HCT116 (cell line): ENCODE results near the gene HERC6. TPM values are rescaled to one million over a fixed set of nuclear protein-coding genes. Genes with fewer than 3 reads are reported as not detected.

Experiments used
- ATAC-seq: fragments of 200-7000 bp; cut with Tn5 transposase; 2 replicates; pipeline ENCODE4 v1.9.1; 2020; ENCODE audit warnings: mild to moderate bottlenecking, moderate library complexity
- BruUV-seq: library from RNA; stranded (reverse); fragments of 400-500 nt; replicated peaks from 2 replicates; lab custom pipeline; 2021; lab: Mats Ljungman, UMichigan
- CTCF ChIA-PET: fragments of 300-600 bp; sonication (Branson Sonifier 250); formaldehyde crosslinking; loops from one replicate; lab custom pipeline; 2021; ENCODE audit warnings: antibody characterized with exemption; lab: Charles Lee
- POLR2A ChIA-PET: fragments of 300-600, 350-600 bp; sonication (Branson Sonifier 250); formaldehyde crosslinking; loops from one replicate; lab custom pipeline; 2021; ENCODE audit warnings: antibody characterized with exemption; lab: Charles Lee
- RAD21 ChIA-PET, 2 experiments: fragments of 300-600 bp; sonication (Branson Sonifier 250); formaldehyde crosslinking; loops; one replicate each; lab custom pipeline; 2023; ENCODE audit warnings: low total read pairs in 2 of 2; ENCODE audit not compliant: uncharacterized antibody in 2 of 2, unreplicated experiment in 2 of 2, low non-redundant PET in 1 of 2; lab: Charles Lee
- DNase-seq: peaks from one replicate; pipeline ENCODE4 v3.0.0-alpha.2; 2010; ENCODE audit warnings: low read depth, low spot score
- H2AFZ ChIP-seq: fragments of 200-600 bp; shearing (Covaris generic), sonication (generic); 2 replicates; pipeline ENCODE4 v1.6.1; 2017; ENCODE audit warnings: low read depth, mixed run types, mixed read lengths, antibody characterized with exemption, low read length; ENCODE audit not compliant: poor library complexity, severe bottlenecking
- H3K27ac ChIP-seq: 2 replicates; pipeline ENCODE4 v1.5.1; 2012; ENCODE audit warnings: low read depth, low read length
- H3K27me3 ChIP-seq: fragments of 200-600 bp; sonication (generic); 2 replicates; pipeline ENCODE4 v1.6.1; 2016; ENCODE audit warnings: mixed run types, low read length, mixed read lengths; ENCODE audit not compliant: insufficient read depth
- H3K36me3 ChIP-seq, 2 experiments: fragments of 200-500 bp in 1 of 2; fragments of 200-600 bp in 1 of 2; sonication (Bioruptor generic) in 1 of 2; sonication (generic) in 1 of 2; 2 replicates each; pipeline versions ENCODE4 v1.5.1 to v1.6.1; 2014 to 2016; ENCODE audit warnings: low read length in 2 of 2, inconsistent platforms in 1 of 2, mixed read lengths in 1 of 2, mixed run types in 1 of 2; ENCODE audit not compliant: insufficient read depth in 2 of 2, control insufficient read depth in 1 of 2
- H3K4me1 ChIP-seq, 2 experiments: fragments of 200-600 bp in 1 of 2; sonication (generic) in 1 of 2; 2 replicates each; pipeline versions ENCODE4 v1.5.1 to v1.6.1; 2012 to 2017; ENCODE audit warnings: low read length in 2 of 2, inconsistent platforms in 1 of 2, mild to moderate bottlenecking in 1 of 2, mixed read lengths in 1 of 2, mixed run types in 1 of 2, moderate library complexity in 1 of 2; ENCODE audit not compliant: insufficient read depth in 2 of 2, control insufficient read depth in 1 of 2
- H3K4me2 ChIP-seq: fragments of 200-600 bp; sonication (generic); 2 replicates; pipeline ENCODE4 v1.6.1; 2017; ENCODE audit warnings: mixed run types, low read length, mixed read lengths
- H3K4me3 ChIP-seq, 2 experiments: fragments of 200-600 bp in 1 of 2; sonication (generic) in 1 of 2; replicated peaks in 1 of 2; 2 replicates each; pipeline ENCODE4 v1.5.1; 2011 to 2016; ENCODE audit warnings: low read length in 2 of 2, control low read depth in 1 of 2, low read depth in 1 of 2, mild to moderate bottlenecking in 1 of 2, mixed read lengths in 1 of 2, mixed run types in 1 of 2
- H3K79me2 ChIP-seq: fragments of 200-600 bp; sonication (generic); 2 replicates; pipeline ENCODE4 v1.6.1; 2017; ENCODE audit warnings: mild to moderate bottlenecking, mixed run types, low read length, moderate library complexity, mixed read lengths; ENCODE audit not compliant: insufficient read depth
- H3K9ac ChIP-seq: fragments of 200-600 bp; sonication (generic); 2 replicates; pipeline ENCODE4 v1.6.1; 2016; ENCODE audit warnings: low read length, mixed read lengths
- H3K9me2 ChIP-seq: fragments of 200-600 bp; sonication (generic), shearing (Covaris generic); 2 replicates; pipeline ENCODE4 v1.6.1; 2017; ENCODE audit warnings: mixed run types, mild to moderate bottlenecking, moderate library complexity; ENCODE audit not compliant: insufficient read depth
- H3K9me3 ChIP-seq, 2 experiments: fragments of 200-500 bp in 1 of 2; fragments of 200-600 bp in 1 of 2; sonication (Bioruptor generic) in 1 of 2; sonication (generic) in 1 of 2; 2 replicates each; pipeline ENCODE4 v1.6.1; 2014 to 2017; ENCODE audit warnings: low read length in 2 of 2, mixed read lengths in 2 of 2, inconsistent platforms in 1 of 2, low read depth in 1 of 2, mild to moderate bottlenecking in 1 of 2, mixed run types in 1 of 2, moderate library complexity in 1 of 2; ENCODE audit not compliant: control insufficient read depth in 1 of 2, insufficient read depth in 1 of 2
- H4K20me1 ChIP-seq: fragments of 200-600 bp; sonication (generic), shearing (Covaris generic); 2 replicates; pipeline ENCODE4 v1.6.1; 2017; ENCODE audit warnings: mixed run types, mild to moderate bottlenecking, moderate library complexity; ENCODE audit not compliant: insufficient read depth
- ATF3 ChIP-seq: IDR thresholded peaks from 2 replicates; pipeline ENCODE4 v1.6.1; 2012
- CEBPB ChIP-seq: IDR thresholded peaks from 2 replicates; pipeline ENCODE4 v1.6.1; 2012; ENCODE audit warnings: low read depth
- CTCF ChIP-seq, 3 experiments: fragments of 200-600 bp in 1 of 3; sonication (generic) in 1 of 3; IDR thresholded peaks in 2 of 3; conservative IDR thresholded peaks in 1 of 3; 2 replicates each; pipeline ENCODE4 v1.5.1; 2012 to 2017; ENCODE audit warnings: low read depth in 2 of 3, low read length in 2 of 3, antibody characterized with exemption in 1 of 3, borderline replicate concordance in 1 of 3, control low read depth in 1 of 3, mild to moderate bottlenecking in 1 of 3, mixed read lengths in 1 of 3, mixed run types in 1 of 3, moderate library complexity in 1 of 3; ENCODE audit not compliant: insufficient read depth in 1 of 3
- ELF1 ChIP-seq: IDR thresholded peaks from 2 replicates; pipeline ENCODE4 v1.6.1; 2012; ENCODE audit warnings: low read depth, borderline replicate concordance
- EZH2phosphoT487 ChIP-seq: fragments of 200-600 bp; IDR thresholded peaks from 2 replicates; pipeline ENCODE4 v1.6.1; 2018; ENCODE audit warnings: antibody characterized with exemption, borderline replicate concordance
- FOSL1 ChIP-seq: IDR thresholded peaks from 2 replicates; pipeline ENCODE4 v1.6.1; 2012; ENCODE audit warnings: low read depth
- MAX ChIP-seq: IDR thresholded peaks from 2 replicates; pipeline ENCODE4 v1.6.1; 2012
- POLR2A ChIP-seq: IDR thresholded peaks from 2 replicates; pipeline ENCODE4 v1.7.0; 2011; ENCODE audit warnings: borderline replicate concordance; ENCODE audit not compliant: insufficient read depth, insufficient read length; ENCODE audit errors: extremely low read depth
- POLR2AphosphoS5 ChIP-seq: IDR thresholded peaks from 2 replicates; pipeline ENCODE4 v1.6.1; 2011; ENCODE audit warnings: mild to moderate bottlenecking, low read depth, low read length, moderate library complexity
- TCF7L2 ChIP-seq: IDR thresholded peaks from 2 replicates; pipeline ENCODE4 v1.7.0; 2011; ENCODE audit warnings: borderline replicate concordance, inconsistent platforms; ENCODE audit not compliant: insufficient read depth, insufficient read length; ENCODE audit errors: extremely low read depth
- YY1 ChIP-seq: IDR thresholded peaks from 2 replicates; pipeline ENCODE4 v1.6.1; 2011; ENCODE audit warnings: low read length, low read depth, moderate library complexity, mild to moderate bottlenecking; ENCODE audit not compliant: insufficient replicate concordance; ENCODE audit errors: extremely low read depth
- ZBTB33 ChIP-seq: IDR thresholded peaks from 2 replicates; pipeline ENCODE4 v1.6.1; 2011; ENCODE audit warnings: mild to moderate bottlenecking, low read length, moderate library complexity; ENCODE audit not compliant: insufficient replicate concordance; ENCODE audit errors: extremely low read depth
- intact Hi-C: fragments of 100-400 bp; cut with micrococcal nuclease; formaldehyde crosslinking; loops from 2 replicates; pipeline ENCODE4 v1.10.0; 2022
- total RNA-seq: library from RNA; stranded (reverse); gene quantifications from one replicate; pipeline ENCODE4 v1.2.1, GENCODE V29; 2021; ENCODE audit not compliant: unreplicated experiment

HERC6 gene
- total RNA-seq, 1 experiment from 2014 or later, result 4.9 TPM

GRCh38 chr4:88359558-88359957, 19.1 kb upstream of the HERC6 start:
- H3K9ac ChIP-seq, result no peak overlapping the region
- no peak overlapping the region for H3K27ac ChIP-seq
- BruUV-seq, result no TSS peak
- TF ChIP-seq CTCF (IDR thresholded peaks at IDR 0.05 in 2 of 3, conservative IDR thresholded peaks at IDR 0.05 in 1 of 3; ENCODE audit: borderline replicate concordance in 1 of 3, insufficient read depth in 1 of 3, low read depth in 2 of 3, low read length in 2 of 3) (no peak), EZH2phosphoT487 (no peak), CEBPB (no peak), ZBTB33 (no peak), ATF3 (no peak), TCF7L2 (no peak), MAX (no peak), YY1 (no peak), POLR2A (no peak), POLR2AphosphoS5 (no peak), ELF1 (no peak), FOSL1 (no peak)
- ATAC-seq (no peak), DNase-seq (no peak)
- ChIA-PET RAD21 (no interaction called here), CTCF (interaction anchor here (1.8 kb wide), 1 partner anchor 10 kb away, joined by 5 read pairs; no protein-coding TSS in a partner anchor), POLR2A (no interaction called here)
- no peaks in the 10 kb centered on the region for H3K36me3 ChIP-seq
- H3K9me2 ChIP-seq, result no peaks in the 10 kb centered on the region
- H3K4me2 ChIP-seq, result no peak overlapping the region
- H4K20me1 ChIP-seq, result no peaks in the 10 kb centered on the region
- H3K4me1 ChIP-seq, result no peaks in the 10 kb centered on the region
- no peak overlapping the region for H2AFZ ChIP-seq
- no peaks in the 10 kb centered on the region for H3K9me3 ChIP-seq
- no peak overlapping the region for H3K4me3 ChIP-seq
- no peaks in the 10 kb centered on the region for H3K27me3 ChIP-seq
- intact Hi-C loops, result no loop called here
- H3K79me2 ChIP-seq, result no peaks in the 10 kb centered on the region
